ENCODE data around the gene ENDOV. TPM values are rescaled to one million over a fixed set of nuclear protein-coding genes. Genes with fewer than 3 reads are reported as not detected.

ENDOV gene
- total and polyA plus RNA-seq, 5 experiments from 2014 or later, result 7.5 to 20.6 (median 10.3) TPM

- DNase-seq, result no peak
- H3K4me3 Mint-ChIP-seq, result no peak overlapping the region
- H3K27me3 Mint-ChIP-seq, result no peaks in the 10 kb centered on the region
- POLR2A ChIA-PET, result no interaction called here
- H3K36me3 Mint-ChIP-seq, result peaks cover 0 to 13% (median 0%) of the 10 kb centered on the region in 3 donors
- peaks cover 12 to 28% (median 21%) of the 10 kb centered on the region in 4 donors for H3K4me1 Mint-ChIP-seq
- no peak for ATAC-seq
- no peak overlapping the region for H3K27ac Mint-ChIP-seq
- no peaks in the 10 kb centered on the region for H3K9me3 Mint-ChIP-seq
Measured at GRCh38 chr17:80422276-80422675, 7.3 kb downstream of the ENDOV start.

GRCh38 chr17:80422981-80423380 is 8.0 kb downstream of the ENDOV start:
- POLR2A ChIA-PET, result interaction anchor here (1.2 kb wide), 1 partner anchor 8 kb away, joined by 6 read pairs; the partner anchor contains the start of gene ENDOV
- H3K27me3 Mint-ChIP-seq, result no peaks in the 10 kb centered on the region
- H3K27ac Mint-ChIP-seq, result peak overlapping the region in 1 of 10 donors; percentile 51
- H3K9me3 Mint-ChIP-seq, result no peaks in the 10 kb centered on the region
- DNase-seq (no peak), ATAC-seq (no peak)
- H3K36me3 Mint-ChIP-seq, result peaks cover 0 to 11% (median 0%) of the 10 kb centered on the region in 3 donors
- H3K4me1 Mint-ChIP-seq, result peaks cover 8 to 26% (median 18%) of the 10 kb centered on the region in 4 donors
- no peak overlapping the region for H3K4me3 Mint-ChIP-seq

GRCh38 chr17:80423536-80424225 is 8.7 kb downstream of the ENDOV start:
- DNase-seq (no peak), ATAC-seq (no peak)
- Mint-ChIP-seq H3K9me3 (no peaks in the 10 kb centered on the region), H3K4me3 (no peak overlapping the region), H3K36me3 (peaks cover 0 to 4% (median 0%) of the 10 kb centered on the region in 3 donors), H3K27me3 (no peaks in the 10 kb centered on the region), H3K4me1 (peaks cover 8 to 26% (median 14%) of the 10 kb centered on the region in 4 donors), H3K27ac (peak overlapping the region in 4 of 10 donors; percentile 46 to 88 (median 60))
- POLR2A ChIA-PET, result interaction anchor here (1.2 kb wide), 1 partner anchor 9 kb away, joined by 6 read pairs; the partner anchor contains the start of gene ENDOV

- Mint-ChIP-seq H3K27me3 (no peaks in the 10 kb centered on the region), H3K27ac (peak overlapping the region in 3 of 10 donors; percentile 55 to 88 (median 64)), H3K9me3 (no peaks in the 10 kb centered on the region), H3K4me3 (no peak overlapping the region), H3K4me1 (peaks cover 8 to 26% (median 14%) of the 10 kb centered on the region in 4 donors), H3K36me3 (peaks cover 0 to 4% (median 0%) of the 10 kb centered on the region in 3 donors)
- POLR2A ChIA-PET, result interaction anchor here (1.2 kb wide), 1 partner anchor 10 kb away, joined by 6 read pairs; the partner anchor contains the start of gene ENDOV
- DNase-seq, result no peak
- ATAC-seq, result no peak
Measured at GRCh38 chr17:80424261-80424660, 9.3 kb downstream of the ENDOV start.

GRCh38 chr17:80424878-80425765 is 10.2 kb downstream of the ENDOV start:
- POLR2A ChIA-PET, result no interaction called here
- ATAC-seq (no peak), DNase-seq (no peak)
- peak overlapping the region in 1 of 10 donors; percentile 6 for H3K4me3 Mint-ChIP-seq
- H3K9me3 Mint-ChIP-seq, result no peaks in the 10 kb centered on the region
- no peak overlapping the region for H3K27ac Mint-ChIP-seq
- no peaks in the 10 kb centered on the region for H3K27me3 Mint-ChIP-seq
- H3K36me3 Mint-ChIP-seq, result no peaks in the 10 kb centered on the region
- peaks cover 4 to 26% (median 11%) of the 10 kb centered on the region in 4 donors for H3K4me1 Mint-ChIP-seq

GRCh38 chr17:80425835-80426426 is 11.0 kb downstream of the ENDOV start:
- Mint-ChIP-seq H3K9me3 (no peaks in the 10 kb centered on the region), H3K27me3 (no peaks in the 10 kb centered on the region), H3K27ac (peak overlapping the region in 2 of 10 donors; percentile 13 to 48), H3K4me1 (peaks cover 4 to 26% (median 11%) of the 10 kb centered on the region in 4 donors), H3K4me3 (no peak overlapping the region), H3K36me3 (no peaks in the 10 kb centered on the region)
- POLR2A ChIA-PET, result interaction anchor here (0.9 kb wide), 1 partner anchor 28 kb away, joined by 5 read pairs; no protein-coding TSS in a partner anchor
- ATAC-seq, result no peak
- DNase-seq, result no peak

- ATAC-seq (peak; percentile 98 to 99), DNase-seq (peak; percentile 78 to 90 (median 86))
- peak overlapping the region in 5 of 10 donors; percentile 25 to 66 (median 49) for H3K27ac Mint-ChIP-seq
- POLR2A ChIA-PET, result interaction anchor here (0.9 to 1.8 kb wide), 5 partner anchors 12 to 556 kb away, joined by 3 to 5 read pairs (median 4); partner anchors contain the start of gene ENDOV
- no peaks in the 10 kb centered on the region for H3K9me3 Mint-ChIP-seq
- no peaks in the 10 kb centered on the region for H3K36me3 Mint-ChIP-seq
- H3K4me1 Mint-ChIP-seq, result peaks cover 5 to 26% (median 11%) of the 10 kb centered on the region in 4 donors
- peak overlapping the region in 1 of 10 donors; percentile 45 for H3K4me3 Mint-ChIP-seq
- no peaks in the 10 kb centered on the region for H3K27me3 Mint-ChIP-seq
Measured at GRCh38 chr17:80426671-80427326, 11.8 kb downstream of the ENDOV start.

- no peak for DNase-seq
- peak overlapping the region in 2 of 10 donors; percentile 60 to 66 for H3K27ac Mint-ChIP-seq
- POLR2A ChIA-PET, result interaction anchor here (1.0 to 1.8 kb wide), 5 partner anchors 13 to 555 kb away, joined by 3 to 5 read pairs (median 3); partner anchors contain the start of gene ENDOV
- no peak overlapping the region for H3K4me3 Mint-ChIP-seq
- no peaks in the 10 kb centered on the region for H3K36me3 Mint-ChIP-seq
- peaks cover 5 to 26% (median 11%) of the 10 kb centered on the region in 4 donors for H3K4me1 Mint-ChIP-seq
- no peaks in the 10 kb centered on the region for H3K27me3 Mint-ChIP-seq
- ATAC-seq, result no peak
- H3K9me3 Mint-ChIP-seq, result no peaks in the 10 kb centered on the region
Measured at GRCh38 chr17:80427366-80428282, 12.7 kb downstream of the ENDOV start.

- Mint-ChIP-seq H3K4me1 (peaks cover 5 to 26% (median 11%) of the 10 kb centered on the region in 4 donors), H3K9me3 (no peaks in the 10 kb centered on the region), H3K27me3 (no peaks in the 10 kb centered on the region), H3K36me3 (no peaks in the 10 kb centered on the region), H3K4me3 (no peak overlapping the region), H3K27ac (no peak overlapping the region)
- ATAC-seq (no peak), DNase-seq (no peak)
- POLR2A ChIA-PET, result interaction anchor here (1.2 to 1.8 kb wide), 2 partner anchors 14 to 553 kb away, joined by 3 to 5 read pairs; partner anchors contain the start of gene ENDOV
Measured at GRCh38 chr17:80428363-80428762, 13.4 kb downstream of the ENDOV start.

GRCh38 chr17:80428796-80429195 is 13.8 kb downstream of the ENDOV start:
- Mint-ChIP-seq H3K36me3 (no peaks in the 10 kb centered on the region), H3K4me1 (peaks cover 5 to 25% (median 10%) of the 10 kb centered on the region in 4 donors), H3K4me3 (no peak overlapping the region), H3K27ac (no peak overlapping the region), H3K27me3 (no peaks in the 10 kb centered on the region), H3K9me3 (no peaks in the 10 kb centered on the region)
- DNase-seq (no peak), ATAC-seq (no peak)
- POLR2A ChIA-PET, result no interaction called here
